Activated CD8-positive, alpha-beta memory T cell treated with anti-CD3 and anti-CD28 coated beads, Interleukin-2, amount 10 ng/mL, durations not matched to agents 7 days and 5 days (primary cell): ENCODE data around the gene DIS3. TPM values are rescaled to one million over a fixed set of nuclear protein-coding genes. Genes with fewer than 3 reads are reported as not detected.

Experiments used
- ATAC-seq: fragments of 150-1000 bp; cut with Tn5 transposase; one replicate; pipeline ENCODE4 v1.10.0; 2021; ENCODE audit warnings: moderate library complexity
- CTCF ChIA-PET: fragments of 350-600 bp; sonication (Branson Sonifier 250); formaldehyde crosslinking; loops from one replicate; lab custom pipeline; 2021; ENCODE audit warnings: antibody characterized with exemption; lab: Charles Lee
- DNase-seq: peaks from one replicate; pipeline ENCODE4 v3.0.0-alpha.2; 2020
- H3K27ac Mint-ChIP-seq: one replicate; pipeline ENCODE4 v1.8.0; 2021; ENCODE audit warnings: mild to moderate bottlenecking, mixed read lengths
- H3K27me3 Mint-ChIP-seq: one replicate; pipeline ENCODE4 v1.8.0; 2021; ENCODE audit warnings: mixed read lengths
- H3K36me3 Mint-ChIP-seq: one replicate; pipeline ENCODE4 v1.8.0; 2021; ENCODE audit warnings: mild to moderate bottlenecking, mixed read lengths
- H3K4me1 Mint-ChIP-seq: one replicate; pipeline ENCODE4 v1.8.0; 2021; ENCODE audit warnings: mixed read lengths
- H3K4me3 Mint-ChIP-seq: one replicate; pipeline ENCODE4 v1.8.0; 2021; ENCODE audit warnings: mild to moderate bottlenecking, moderate library complexity, mixed read lengths
- H3K9me3 Mint-ChIP-seq: one replicate; pipeline ENCODE4 v1.8.0; 2022; ENCODE audit warnings: low read depth, mixed read lengths
- total RNA-seq, 2 experiments: library from RNA; stranded (reverse); gene quantifications; one replicate each; pipeline ENCODE4 v1.2.3, GENCODE V29; 2021

DIS3 gene
- total RNA-seq, 2 experiments from 2014 or later: 32.4 to 40.4 TPM

DNA sequence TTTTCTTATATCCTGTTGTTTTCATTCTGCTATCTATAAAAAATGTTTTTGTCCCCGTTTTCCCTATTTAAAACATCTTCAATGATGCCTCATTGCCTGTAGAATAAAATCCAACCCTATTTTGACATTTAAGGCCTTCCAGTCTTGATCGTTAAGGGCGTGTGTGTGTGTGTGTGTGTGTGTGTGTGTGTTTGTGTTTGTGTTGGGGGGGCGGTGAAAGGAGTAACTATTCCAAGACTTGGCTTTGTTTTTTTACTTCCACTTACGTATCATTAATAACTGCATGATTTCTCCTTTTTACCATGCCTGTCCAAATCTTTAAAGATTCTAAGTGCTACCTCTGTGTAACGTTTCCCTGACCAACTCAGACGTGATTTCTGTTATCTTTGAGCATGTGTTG, 1.0 kb upstream of the DIS3 start:
- CTCF ChIA-PET: no interaction called here
- Mint-ChIP-seq H3K27ac (peak overlapping the region; percentile 99), H3K9me3 (no peaks in the 10 kb centered on the region), H3K36me3 (peaks cover 32% of the 10 kb centered on the region), H3K4me1 (peaks cover 48% of the 10 kb centered on the region), H3K4me3 (peak overlapping the region; percentile 100), H3K27me3 (no peaks in the 10 kb centered on the region)
- DNase-seq (no peak), ATAC-seq (no peak)

DNA sequence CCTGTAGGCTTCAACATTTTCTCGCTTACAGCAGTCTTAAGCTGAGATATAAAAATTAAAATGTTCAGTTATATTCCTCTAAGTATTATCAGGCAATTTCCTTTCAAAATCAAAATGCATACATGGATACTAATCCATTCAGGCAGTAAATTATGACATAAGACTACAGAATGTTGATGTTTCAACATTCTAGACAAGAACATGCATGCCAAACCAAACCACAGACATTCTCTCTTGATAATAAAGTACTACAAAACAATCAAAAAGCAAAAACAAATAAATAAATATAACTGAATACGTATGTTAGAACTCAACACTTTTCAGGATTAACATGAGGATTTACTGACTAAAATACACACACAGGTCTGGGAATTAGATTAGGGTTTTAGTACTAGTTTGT, 7.7 kb downstream of the DIS3 start:
- H3K9me3 Mint-ChIP-seq: no peaks in the 10 kb centered on the region
- no peak for ATAC-seq
- peaks cover 53% of the 10 kb centered on the region for H3K36me3 Mint-ChIP-seq
- peaks cover 18% of the 10 kb centered on the region for H3K4me1 Mint-ChIP-seq
- H3K27me3 Mint-ChIP-seq: no peaks in the 10 kb centered on the region
- CTCF ChIA-PET: no interaction called here
- no peak overlapping the region for H3K27ac Mint-ChIP-seq
- H3K4me3 Mint-ChIP-seq: no peak overlapping the region
- DNase-seq: no peak

GRCh38 chr13:72763411-72763810, 18.3 kb downstream of the DIS3 start:
- Mint-ChIP-seq H3K4me1 (peaks cover 3% of the 10 kb centered on the region), H3K9me3 (no peaks in the 10 kb centered on the region), H3K4me3 (no peak overlapping the region), H3K27me3 (no peaks in the 10 kb centered on the region), H3K27ac (no peak overlapping the region), H3K36me3 (peaks cover 58% of the 10 kb centered on the region)
- CTCF ChIA-PET: interaction anchor here (1.3 kb wide), 1 partner anchor 10 kb away, joined by 3 read pairs; no protein-coding TSS in a partner anchor
- no peak for ATAC-seq
- no peak for DNase-seq

- peaks cover 50% of the 10 kb centered on the region for H3K36me3 Mint-ChIP-seq
- ATAC-seq: no peak
- H3K4me3 Mint-ChIP-seq: no peak overlapping the region
- H3K4me1 Mint-ChIP-seq: peaks cover 2% of the 10 kb centered on the region
- no peak for DNase-seq
- no peak overlapping the region for H3K27ac Mint-ChIP-seq
- no peaks in the 10 kb centered on the region for H3K9me3 Mint-ChIP-seq
- CTCF ChIA-PET: no interaction called here
- H3K27me3 Mint-ChIP-seq: no peaks in the 10 kb centered on the region
Measured at GRCh38 chr13:72760189-72760588, 21.5 kb downstream of the DIS3 start.

DNA sequence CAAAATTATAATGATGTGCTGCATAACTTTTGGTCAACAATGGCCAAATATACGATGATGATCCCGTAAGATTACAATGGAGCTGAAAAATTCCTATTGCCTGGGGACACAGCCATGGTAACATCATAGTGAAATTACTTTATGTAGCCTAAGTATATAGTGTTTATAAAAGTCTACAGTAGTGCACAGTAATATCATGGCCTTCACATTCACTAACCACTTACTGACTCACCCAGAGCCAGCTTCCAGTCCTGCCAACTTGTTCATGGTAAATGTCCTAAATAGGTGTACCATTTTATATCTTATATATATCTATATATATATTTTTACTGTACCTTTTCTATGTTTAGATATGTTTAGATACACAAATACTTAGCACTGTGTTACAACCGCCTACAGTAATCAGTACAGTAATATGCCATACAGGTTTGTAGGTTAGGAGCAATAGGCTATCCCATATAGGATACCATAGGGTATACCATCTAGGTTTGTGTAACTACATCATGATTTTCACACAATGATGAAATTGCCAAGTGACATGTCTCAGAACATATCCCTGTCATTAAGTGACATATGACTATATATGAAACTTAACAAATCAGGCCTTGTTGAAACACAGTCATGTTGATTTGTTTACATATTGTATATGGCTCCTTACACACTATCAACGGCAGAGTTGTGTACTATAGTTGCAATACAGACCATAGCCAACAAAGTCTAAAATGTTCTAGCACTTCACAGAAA, 23.7 kb downstream of the DIS3 start:
- H3K27ac Mint-ChIP-seq: no peak overlapping the region
- peaks cover 50% of the 10 kb centered on the region for H3K36me3 Mint-ChIP-seq
- no peak overlapping the region for H3K4me3 Mint-ChIP-seq
- CTCF ChIA-PET: interaction anchor here (0.7 kb wide), 1 partner anchor 40 kb away, joined by 4 read pairs; no protein-coding TSS in a partner anchor
- H3K9me3 Mint-ChIP-seq: no peaks in the 10 kb centered on the region
- ATAC-seq (no peak), DNase-seq (no peak)
- no peaks in the 10 kb centered on the region for H3K27me3 Mint-ChIP-seq
- H3K4me1 Mint-ChIP-seq: no peaks in the 10 kb centered on the region

DNA sequence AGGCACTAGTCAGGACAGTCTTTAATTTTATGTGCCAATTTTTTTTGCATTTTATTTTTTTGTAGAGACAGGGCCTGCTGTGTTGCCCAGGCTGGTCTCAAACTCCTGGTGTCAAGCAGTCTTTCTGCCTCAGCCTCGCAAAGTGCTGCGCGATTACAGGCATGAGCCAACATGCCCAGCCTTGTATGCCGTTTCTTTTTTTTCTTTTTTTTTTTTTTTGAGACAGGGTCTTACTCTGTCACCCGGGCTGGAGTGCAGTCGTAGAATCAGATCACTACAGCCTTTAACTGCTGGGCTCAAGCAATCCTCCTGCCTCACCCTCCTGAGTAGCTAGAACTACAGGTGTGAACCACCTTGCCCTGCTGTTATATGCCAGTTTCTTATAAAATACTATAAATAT, 27.6 kb downstream of the DIS3 start:
- no peak for ATAC-seq
- Mint-ChIP-seq H3K36me3 (peaks cover 61% of the 10 kb centered on the region), H3K27me3 (no peaks in the 10 kb centered on the region), H3K4me1 (peaks cover 2% of the 10 kb centered on the region), H3K27ac (no peak overlapping the region), H3K4me3 (no peak overlapping the region), H3K9me3 (no peaks in the 10 kb centered on the region)
- CTCF ChIA-PET: no interaction called here
- DNase-seq: no peak

DNA sequence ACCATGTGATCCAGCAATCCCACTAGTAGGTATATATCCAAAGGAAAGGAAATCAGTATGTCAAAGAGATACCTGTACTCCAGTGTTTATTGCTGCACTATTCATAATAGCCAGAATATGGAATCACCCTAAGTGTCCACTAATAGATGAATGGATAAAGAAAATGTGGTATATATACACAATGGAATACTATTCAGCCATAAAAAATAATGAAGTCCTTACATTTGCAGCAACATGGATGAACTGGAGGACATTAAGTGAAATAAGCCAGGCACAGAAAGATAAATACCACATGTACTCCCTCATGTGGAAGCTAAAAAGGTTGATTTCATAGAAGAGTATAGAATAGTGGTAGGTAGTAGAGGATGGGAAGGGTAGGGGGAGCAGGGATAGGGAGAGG, 30.5 kb downstream of the DIS3 start:
- Mint-ChIP-seq H3K9me3 (no peaks in the 10 kb centered on the region), H3K27me3 (no peaks in the 10 kb centered on the region), H3K4me3 (no peak overlapping the region), H3K36me3 (peaks cover 69% of the 10 kb centered on the region), H3K27ac (no peak overlapping the region), H3K4me1 (peaks cover 2% of the 10 kb centered on the region)
- CTCF ChIA-PET: no interaction called here
- DNase-seq: no peak
- ATAC-seq: no peak

GRCh38 chr13:72745260-72745659, 36.4 kb downstream of the DIS3 start:
- Mint-ChIP-seq H3K9me3 (no peaks in the 10 kb centered on the region), H3K4me3 (no peak overlapping the region), H3K4me1 (peaks cover 12% of the 10 kb centered on the region), H3K36me3 (peaks cover 65% of the 10 kb centered on the region), H3K27ac (peak overlapping the region; percentile 64), H3K27me3 (no peaks in the 10 kb centered on the region)
- CTCF ChIA-PET: no interaction called here
- peak; percentile 27 for ATAC-seq
- no peak for DNase-seq

GRCh38 chr13:72740015-72740414, 41.7 kb downstream of the DIS3 start:
- Mint-ChIP-seq H3K4me3 (no peak overlapping the region), H3K9me3 (no peaks in the 10 kb centered on the region), H3K27ac (no peak overlapping the region), H3K36me3 (peaks cover 59% of the 10 kb centered on the region), H3K27me3 (no peaks in the 10 kb centered on the region), H3K4me1 (peaks cover 14% of the 10 kb centered on the region)
- ATAC-seq: no peak
- no peak for DNase-seq
- CTCF ChIA-PET: interaction anchor here (1.2 kb wide), 1 partner anchor 11 kb away, joined by 4 read pairs; no protein-coding TSS in a partner anchor

DNA sequence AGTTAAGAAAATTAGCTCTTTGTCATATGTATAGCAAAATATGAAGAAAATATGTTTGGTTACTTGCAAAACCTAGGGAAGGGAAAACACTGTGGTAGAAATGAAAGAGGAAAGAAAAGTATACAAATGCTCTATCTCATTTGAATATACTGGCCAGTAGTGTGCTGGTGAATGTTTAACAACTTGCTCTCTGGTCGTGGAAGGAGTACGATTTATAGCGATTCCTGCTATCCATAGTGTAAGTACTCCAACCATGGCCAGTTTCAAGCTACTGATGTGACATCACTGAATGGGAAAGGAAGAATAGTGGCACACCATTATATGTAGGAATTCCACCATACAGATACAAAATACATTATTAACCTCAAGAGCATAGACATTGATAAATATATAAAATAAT, 44.7 kb downstream of the DIS3 start:
- DNase-seq (no peak), ATAC-seq (no peak)
- peaks cover 58% of the 10 kb centered on the region for H3K36me3 Mint-ChIP-seq
- peaks cover 17% of the 10 kb centered on the region for H3K4me1 Mint-ChIP-seq
- CTCF ChIA-PET: no interaction called here
- no peak overlapping the region for H3K27ac Mint-ChIP-seq
- H3K27me3 Mint-ChIP-seq: no peaks in the 10 kb centered on the region
- no peaks in the 10 kb centered on the region for H3K9me3 Mint-ChIP-seq
- no peak overlapping the region for H3K4me3 Mint-ChIP-seq

DNA sequence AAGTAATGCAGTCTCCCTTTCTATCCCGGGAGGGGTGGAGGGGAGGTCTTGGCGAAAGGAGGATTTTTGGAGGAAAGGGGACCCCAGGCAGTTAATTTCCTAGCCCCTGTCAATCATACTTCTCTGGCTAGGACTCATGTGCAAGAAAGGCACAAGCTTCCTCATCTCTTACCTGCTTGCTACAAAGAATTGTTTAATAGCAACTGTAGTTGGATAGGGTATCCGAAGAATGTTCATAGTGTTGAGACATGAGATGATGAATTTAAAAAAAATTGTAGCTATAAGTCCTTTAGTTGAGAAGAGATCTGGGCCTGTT, 53.5 kb downstream of the DIS3 start:
- Mint-ChIP-seq H3K4me1 (peaks cover 46% of the 10 kb centered on the region), H3K27me3 (no peaks in the 10 kb centered on the region), H3K4me3 (peak overlapping the region; percentile 85), H3K27ac (peak overlapping the region; percentile 87), H3K36me3 (peaks cover 55% of the 10 kb centered on the region), H3K9me3 (no peaks in the 10 kb centered on the region)
- ATAC-seq (no peak), DNase-seq (no peak)
- CTCF ChIA-PET: interaction anchor here (2.2 kb wide), 1 partner anchor 52 kb away, joined by 9 read pairs; the partner anchor contains the start of gene DIS3

DNA sequence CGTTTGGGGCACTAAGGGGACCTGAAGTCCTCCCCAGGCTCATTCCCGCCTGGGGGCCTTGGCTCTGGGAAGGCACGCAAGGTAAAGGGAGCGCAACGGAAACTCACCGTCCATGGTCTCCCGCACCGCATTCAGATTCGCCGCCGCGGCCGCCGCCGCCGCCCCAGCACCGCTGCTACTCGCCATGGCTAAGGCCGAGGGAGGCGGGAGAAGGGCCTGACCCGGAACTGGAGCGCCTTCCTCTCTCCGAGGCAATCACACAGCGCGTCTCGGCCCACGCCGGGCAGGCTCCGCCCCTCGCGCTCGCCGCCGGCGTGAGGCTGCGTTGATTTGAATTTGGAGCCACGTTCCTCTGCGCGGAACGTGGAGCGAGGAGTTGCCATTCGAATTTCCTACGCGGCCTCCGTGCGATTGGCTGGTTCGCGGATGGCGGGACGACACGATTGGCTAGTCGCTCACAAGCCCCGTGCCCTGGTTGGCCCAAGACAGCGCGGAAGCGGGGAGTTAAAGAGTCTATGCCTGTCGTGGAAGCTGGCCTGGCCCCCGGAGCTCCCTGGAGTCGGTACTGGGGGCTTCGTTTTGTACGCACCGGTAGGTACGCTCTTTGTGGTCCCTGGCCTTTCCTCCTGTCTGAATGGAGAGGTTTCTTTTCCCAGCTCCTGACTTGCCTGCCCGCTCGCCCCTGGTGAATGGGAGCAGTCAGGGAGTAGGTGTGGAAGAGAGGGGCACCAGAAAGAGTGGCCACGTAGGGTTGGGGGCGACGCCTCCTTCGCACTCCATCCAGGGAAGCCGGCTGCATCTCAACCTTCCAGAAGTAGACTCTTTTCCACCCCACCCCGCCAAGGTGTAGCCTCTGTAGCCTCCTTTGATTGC, 54.0 kb downstream of the DIS3 start, which contains the start of the genes BORA and MZT1:
TSS of gene BORA (plus strand) at position 507 of the 873 bp plus-strand sequence. CDS start 1,018 bp downstream, outside the sequence.
TSS of gene MZT1 (minus strand) at position 213 of the 873 bp plus-strand sequence. CDS start at position 186, 27 bp downstream.
- Mint-ChIP-seq H3K4me3 (peak within 1 kb of the TSS; percentile 85), H3K4me1 (peaks cover 49% of the 10 kb centered on the region), H3K27ac (peak within 1 kb of the TSS; percentile 87), H3K36me3 (peaks cover 55% of the 10 kb centered on the region), H3K27me3 (no peaks in the 10 kb centered on the region), H3K9me3 (no peaks in the 10 kb centered on the region)
- ATAC-seq: peak; percentile 93
- peak; percentile 98 for DNase-seq
- CTCF ChIA-PET: interaction anchor here (2.2 kb wide), 1 partner anchor 53 kb away, joined by 9 read pairs; the partner anchor contains the start of gene DIS3

DNA sequence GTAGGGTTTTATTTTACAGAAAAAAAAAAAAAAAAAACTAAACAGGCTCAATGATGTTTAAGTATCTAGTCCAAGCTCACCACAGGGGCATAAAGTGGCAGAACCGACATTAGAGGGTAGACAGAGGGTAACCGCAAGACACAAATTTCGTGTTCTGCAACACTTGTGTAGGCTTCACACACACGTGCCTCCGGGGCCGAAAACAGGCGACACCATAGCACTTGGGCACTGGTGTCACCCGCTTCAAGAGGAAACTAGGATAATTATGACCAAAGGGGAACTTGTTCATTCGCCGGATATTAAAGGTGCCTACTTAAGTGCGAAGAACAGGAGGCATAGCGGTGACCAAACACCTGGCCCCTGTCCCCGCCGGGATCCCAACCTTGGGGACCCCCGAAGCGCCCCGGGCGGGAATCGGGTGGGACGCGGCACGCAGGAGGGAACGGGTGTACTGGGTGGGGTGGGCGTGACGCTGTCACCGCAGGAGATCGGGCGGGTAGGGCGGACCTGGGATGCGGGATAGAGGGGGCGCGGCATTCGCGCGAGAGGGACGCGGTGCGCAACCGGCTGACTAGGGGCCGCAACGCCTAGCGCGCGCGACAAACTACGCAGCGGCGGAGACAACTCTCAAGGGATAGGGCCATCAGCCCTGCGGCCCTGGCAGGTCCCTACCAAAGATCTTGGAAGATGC, 54.8 kb downstream of the DIS3 start:
- CTCF ChIA-PET: interaction anchor here (1.0 kb wide), 1 partner anchor 40 kb away, joined by 3 read pairs; no protein-coding TSS in a partner anchor
- Mint-ChIP-seq H3K36me3 (peaks cover 54% of the 10 kb centered on the region), H3K27me3 (no peaks in the 10 kb centered on the region), H3K4me3 (peak overlapping the region; percentile 85), H3K4me1 (peaks cover 50% of the 10 kb centered on the region), H3K9me3 (no peaks in the 10 kb centered on the region), H3K27ac (peak overlapping the region; percentile 87)
- ATAC-seq (peak; percentile 35), DNase-seq (peak; percentile 72)
